HG02938 (cell line): ENCODE measurements around the gene CYP46A1.

ENCODE experiments used
- ATAC-seq: cut with Tn5 transposase; IDR thresholded peaks from one replicate; pipeline ENCODE4 v1.9.1; 2021; ENCODE audit warnings: mild to moderate bottlenecking, moderate library complexity; ENCODE audit not compliant: unreplicated experiment

The CYP46A1 gene

DNA sequence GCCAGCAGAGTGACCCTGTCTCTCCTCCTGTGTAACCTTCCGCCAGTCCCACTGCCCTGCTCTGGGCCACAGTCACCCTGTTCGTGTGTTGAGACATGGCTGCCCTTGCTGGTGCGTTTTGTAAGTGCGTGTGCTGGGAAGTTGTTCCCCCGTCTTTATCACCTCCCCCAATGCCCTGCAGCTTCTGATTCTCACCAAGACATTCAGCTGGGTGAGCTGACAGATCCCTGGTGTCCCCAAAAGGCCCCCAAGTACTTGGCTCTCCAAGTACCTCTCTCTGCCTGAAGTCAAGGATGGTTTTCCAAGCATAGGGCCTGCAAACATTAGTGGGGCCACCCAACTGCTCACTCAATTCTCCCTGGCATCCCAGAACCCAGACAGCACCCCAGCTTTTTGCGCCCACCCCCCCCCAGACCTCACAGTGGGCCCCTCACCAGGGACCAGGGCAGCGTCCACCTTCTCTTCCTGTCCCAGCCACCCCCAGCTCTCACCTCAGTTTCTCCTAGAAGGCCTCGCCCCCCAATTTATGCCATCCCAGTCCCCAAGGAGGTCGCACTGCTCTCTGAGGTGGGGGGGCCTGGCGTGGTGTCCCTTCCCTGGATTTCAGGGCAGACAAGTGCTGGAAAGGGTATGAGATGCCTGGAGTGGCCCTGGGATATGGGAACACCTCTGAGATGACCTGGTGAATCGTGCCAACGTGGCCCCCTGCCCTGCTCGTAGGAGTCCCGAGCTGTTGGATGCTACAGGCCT lies 57.3 kb downstream of the CYP46A1 start:
- ATAC-seq: no peak

DNA sequence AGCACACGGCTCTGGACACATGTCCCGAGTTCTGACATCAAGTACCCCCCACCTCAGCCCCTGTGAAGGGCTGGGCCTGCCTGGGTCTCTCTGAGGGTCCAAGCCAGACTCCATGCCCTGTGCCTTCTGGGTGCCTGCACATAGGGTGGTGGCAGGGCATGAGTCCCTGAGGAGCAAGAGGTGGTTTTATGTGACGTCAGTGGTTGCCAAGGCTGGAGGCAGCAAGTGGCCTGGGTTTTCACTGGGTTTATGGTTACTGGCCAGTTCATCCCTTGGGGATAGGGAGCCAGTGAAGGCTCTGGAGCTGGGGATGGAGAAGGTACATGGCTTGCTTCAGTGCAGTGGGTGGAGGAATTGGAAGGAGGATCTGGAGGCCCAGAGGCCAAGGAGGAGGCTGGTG lies 58.0 kb downstream of the CYP46A1 start:
- no peak for ATAC-seq

DNA sequence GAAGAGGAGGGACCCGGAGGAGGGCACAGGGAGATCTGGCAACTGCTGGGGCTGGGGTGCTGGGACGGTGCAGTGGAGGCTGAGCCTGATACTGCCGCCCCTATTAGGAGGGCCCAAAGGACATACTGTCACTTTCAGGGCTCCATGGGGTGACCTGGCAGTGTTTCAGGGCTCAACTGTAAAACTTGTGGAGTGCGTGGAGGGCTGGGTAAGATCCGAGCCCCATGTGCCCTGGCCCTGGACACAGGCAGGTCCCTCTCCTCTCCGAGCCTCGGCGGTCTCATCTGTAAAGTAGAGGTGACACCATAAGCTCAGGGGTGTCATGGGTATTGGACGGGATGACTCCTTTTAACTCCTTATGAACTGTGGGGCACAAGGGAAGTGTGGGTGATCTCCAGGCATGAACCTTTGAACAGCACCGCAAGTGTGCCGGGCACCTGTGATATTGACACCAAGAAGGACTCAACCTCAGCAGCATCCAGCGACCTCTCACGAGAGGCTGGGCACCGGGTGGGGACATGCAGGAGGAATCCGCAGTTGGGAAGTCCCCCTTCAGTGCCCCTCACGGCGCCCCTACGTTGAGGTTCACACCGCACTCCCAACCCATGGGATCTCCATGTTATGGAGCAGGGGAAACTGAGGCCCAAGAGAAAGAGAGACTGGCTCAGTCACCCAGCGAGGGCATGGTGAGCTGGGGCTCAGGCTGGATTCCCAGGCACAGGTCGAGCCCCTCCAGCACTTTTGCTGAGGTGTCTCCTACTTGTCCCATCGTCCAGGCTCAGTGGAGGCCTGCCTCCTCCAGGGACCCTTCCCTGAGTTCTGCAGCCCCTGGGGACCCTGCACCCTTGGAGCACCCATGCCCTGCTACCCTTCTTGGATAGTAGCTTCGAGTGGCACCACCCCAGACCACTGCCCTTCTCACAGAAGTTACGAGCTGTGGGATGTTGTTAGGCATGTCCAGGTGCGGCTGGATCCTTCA lies 58.7 kb downstream of the CYP46A1 start:
- ATAC-seq: no peak

DNA sequence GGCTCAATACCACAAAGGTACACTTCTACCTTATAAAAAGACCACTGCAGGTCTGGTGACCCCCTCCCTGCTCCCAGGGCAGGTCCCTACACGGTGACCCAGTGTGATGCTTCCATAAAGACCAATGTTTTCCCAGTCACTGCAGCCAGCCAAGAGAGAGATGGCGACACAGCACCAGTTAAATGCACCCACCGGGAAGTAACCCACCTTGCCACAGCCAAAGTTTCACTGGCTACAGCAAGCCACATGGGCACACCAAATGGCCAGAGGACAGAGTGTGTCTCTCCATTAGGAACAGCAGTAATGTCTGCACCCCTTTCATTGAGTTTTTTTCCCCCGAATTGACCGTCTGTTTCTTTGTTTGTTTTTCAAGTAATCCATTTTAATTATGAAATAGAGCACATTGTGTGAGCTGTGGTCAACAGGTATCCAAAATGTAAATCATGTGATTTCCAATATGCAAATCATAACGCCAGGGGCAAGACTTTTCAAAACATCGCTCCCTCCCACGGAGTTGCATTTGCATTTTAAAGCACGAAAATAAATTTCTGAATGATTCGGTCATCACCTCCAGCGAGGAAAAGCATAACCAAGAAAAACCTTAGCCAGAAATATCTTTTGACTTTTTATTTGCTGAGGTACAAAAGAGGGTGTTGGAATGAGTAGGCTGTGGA lies 60.2 kb downstream of the CYP46A1 start:
- no peak for ATAC-seq

DNA sequence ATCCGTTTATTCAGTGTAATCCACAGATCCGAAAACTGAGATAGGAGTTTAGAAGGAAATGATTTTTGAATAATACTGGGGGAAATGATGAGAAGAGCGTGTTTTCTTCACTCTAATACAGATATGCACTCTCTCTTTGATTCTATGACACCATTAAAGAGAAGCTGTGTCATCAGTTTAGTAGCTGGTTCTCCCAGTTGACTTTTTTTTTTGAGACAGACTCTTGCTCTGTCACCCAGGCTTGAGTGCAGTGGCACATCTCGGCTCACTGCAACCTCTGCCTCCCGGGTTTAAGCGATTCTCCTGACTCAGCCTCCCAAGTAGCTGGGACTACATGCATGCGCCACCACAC lies 60.8 kb downstream of the CYP46A1 start:
- ATAC-seq: no peak

DNA sequence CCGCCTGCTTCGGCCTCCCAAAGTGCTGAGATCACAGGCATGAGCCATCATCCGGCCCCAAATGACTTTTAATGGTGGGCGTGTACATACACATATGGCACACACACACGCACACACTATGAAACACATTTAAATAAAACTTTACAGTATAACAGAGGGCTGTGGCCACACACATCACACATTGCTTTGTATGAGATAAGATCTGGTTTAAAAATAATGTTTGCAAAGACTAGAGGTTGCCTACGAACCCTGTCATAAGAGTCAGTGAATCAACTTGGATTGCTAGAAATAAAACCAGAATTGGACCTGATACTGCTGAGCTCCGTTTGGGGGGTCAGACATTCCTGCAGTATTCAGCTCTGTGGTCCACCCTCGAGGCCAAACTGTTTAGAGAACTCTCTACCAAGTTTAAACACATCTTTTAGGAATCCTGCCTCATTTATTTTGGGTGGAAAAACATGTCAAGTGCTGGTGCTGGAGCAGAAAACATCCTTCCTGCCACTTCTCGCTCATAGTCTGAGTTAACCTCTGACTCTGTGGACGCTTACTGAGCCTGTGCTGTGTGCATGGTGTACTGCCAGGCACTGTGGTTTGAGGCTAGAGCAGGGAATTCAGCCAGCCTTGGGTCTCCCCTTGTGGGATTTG lies 61.3 kb downstream of the CYP46A1 start:
- no peak for ATAC-seq

DNA sequence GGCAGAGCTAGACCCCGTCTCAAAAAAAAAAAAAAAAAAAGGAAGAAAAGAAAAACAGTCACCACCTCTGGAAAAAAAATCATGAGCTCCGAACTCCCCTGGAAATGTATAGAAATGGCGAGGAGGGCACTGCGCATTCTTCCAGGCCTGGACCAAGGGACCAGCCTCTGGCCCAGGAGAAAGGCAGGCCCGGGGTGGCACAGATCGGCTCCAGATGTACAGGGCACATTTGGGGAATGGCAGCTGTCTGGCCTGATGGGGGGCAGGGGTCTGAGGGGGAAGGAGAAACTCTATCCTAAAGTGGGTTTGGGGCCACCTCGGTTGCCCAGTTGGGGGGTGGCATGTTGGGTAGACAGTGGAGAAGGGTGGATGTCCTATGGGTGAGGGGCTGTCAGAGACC lies 63.1 kb downstream of the CYP46A1 start:
- ATAC-seq: no peak

DNA sequence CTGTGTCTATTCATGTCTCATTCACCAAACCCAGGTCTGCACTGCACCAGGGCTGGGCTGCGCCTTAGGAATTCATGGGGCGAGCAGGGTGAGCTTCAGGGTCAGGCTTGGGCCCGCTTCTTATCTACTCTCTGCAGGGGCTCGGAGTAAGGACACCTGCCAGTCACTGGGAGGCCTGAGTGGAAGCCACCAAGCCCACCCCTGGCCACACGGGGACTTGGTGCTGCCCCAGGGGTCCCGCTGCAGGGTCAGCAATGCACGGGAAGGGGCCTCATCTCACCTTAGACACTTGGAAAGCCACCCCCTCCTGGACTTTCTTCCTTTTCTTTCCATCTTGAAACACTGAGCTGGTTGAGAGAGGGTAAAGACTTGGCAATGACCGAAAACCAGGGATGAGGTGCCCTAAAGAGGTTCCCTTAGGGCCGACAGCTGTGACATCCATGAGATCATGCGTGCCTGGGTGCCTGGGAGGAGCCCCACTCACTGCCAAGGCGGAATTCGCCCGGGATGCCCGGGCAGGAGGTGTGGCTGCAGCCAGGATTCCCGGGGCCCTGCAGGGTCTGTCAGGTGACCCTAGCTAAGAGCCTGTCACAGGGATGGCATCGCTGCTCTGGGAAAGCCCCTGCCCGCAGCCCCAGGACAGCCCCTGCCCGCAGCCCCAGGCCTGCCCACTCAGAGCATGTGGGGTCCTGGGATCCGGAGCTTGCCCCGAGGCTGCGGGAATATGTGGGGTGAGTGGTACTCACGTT lies 63.7 kb downstream of the CYP46A1 start:
- no peak for ATAC-seq

DNA sequence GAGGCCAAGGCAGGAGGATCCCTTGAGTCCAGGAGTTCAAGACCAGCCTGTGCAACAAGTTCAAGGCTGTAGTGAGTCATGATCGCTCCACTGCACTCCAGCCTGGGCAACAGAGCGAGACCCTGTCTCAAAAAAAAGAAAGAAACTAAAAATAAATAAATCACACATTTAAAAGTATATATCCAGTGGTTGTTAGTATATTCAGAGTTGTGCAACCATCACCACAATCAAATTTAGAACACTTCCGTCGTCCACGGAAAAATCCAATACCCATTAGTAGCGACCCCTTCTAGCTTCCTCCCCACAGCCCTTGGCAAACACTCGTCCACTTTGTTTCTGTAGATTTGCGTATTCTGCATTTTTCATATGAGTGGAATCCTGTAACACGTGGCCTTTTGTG lies 64.4 kb downstream of the CYP46A1 start:
- ATAC-seq: no peak

DNA sequence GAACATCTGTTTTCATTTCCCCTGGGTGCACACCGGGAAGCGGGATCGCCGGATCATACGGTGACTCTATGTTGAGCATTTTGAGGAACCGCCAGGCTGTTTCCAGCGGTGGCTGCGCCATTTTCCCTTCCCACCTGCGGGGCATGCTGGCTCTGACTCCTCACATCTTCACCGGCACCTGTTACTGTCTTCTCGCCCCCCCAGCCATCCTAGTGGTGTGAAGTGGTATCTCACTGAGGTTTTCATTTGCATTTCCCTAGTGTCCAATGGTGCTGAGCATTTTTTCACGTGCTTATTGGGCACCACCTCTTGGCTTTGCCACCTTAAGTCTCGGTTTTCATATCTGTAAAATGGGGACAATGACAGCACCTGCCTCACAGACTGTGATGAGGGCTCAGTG lies 65.0 kb downstream of the CYP46A1 start:
- no peak for ATAC-seq

DNA sequence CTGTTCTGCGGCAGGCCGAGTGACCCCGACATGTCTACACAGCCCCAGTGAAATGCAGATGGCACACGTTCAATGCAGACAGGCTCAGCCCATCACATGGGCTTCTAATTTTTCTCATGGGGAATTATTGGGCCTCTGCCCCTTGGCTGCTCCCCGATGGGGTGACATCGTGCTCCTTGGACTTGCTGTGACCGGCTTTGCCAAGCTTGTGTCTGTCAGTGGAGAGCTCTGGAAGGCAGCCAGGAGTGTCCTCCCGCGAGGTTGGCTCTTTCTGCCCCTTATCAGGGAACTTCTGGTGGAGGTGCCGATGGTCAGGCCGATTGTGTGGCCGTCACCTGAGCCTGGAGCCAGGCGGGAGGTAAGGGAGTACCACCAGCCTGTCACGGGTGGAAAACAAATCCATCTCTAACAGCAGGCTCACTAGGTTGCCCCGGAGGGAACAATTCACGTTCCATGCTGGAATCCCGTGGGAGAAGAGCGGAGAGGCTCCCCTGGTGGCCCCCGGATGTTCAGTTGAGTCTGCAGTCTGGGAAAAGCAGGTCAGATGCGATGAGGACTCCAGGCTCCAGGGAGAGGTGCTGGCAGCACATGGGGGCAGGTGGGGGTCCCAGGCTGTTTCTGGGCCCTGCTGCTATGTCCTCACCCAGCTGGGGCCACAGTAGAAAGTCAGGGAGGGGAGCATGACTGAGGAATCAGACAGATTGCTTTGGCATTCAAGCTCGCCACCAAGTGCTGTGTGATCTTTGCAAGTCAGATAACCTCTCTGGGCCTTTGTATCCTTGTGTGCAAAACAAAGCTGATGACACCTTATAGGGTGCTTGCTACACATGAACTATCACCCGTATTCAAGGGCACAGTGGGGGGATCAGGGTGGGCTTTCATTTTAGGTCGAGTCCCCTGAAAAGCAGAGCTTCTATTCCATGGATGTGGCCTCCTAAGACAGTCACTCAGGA lies 65.9 kb downstream of the CYP46A1 start:
- no peak for ATAC-seq

DNA sequence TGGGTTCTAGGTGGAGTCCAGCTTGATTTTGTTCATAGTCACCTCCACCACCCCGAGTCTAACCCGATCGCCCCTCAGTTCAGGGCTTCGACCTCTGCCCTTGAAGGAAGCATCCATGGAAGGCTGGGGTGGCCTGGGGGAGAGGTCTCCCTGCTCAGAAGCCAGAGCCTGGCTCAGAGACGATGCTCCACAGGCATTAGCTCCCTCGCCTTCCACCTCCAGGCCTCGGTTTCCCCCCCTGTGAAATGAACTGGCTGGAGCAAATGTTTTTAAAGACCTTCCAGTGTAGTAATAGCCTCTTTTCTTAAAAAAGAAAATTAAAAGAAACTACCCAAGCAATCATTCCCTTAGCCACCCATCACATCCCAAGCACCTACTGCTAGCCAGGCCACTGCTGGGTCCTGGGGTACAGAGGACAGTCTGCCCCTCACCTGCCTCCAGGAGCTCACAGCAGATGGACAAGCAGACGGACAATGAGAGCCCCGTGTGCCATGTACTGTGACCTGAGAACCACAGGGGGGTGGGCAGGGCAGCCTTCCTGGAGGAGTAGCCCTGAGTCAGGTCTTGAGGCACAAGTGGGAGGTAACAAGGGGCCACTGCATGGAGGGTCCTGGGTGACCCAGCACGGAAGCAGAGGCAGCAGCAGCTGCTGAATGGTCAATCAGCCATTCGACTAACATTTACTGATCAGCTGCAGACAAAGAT lies 66.8 kb downstream of the CYP46A1 start:
- ATAC-seq: no peak

DNA sequence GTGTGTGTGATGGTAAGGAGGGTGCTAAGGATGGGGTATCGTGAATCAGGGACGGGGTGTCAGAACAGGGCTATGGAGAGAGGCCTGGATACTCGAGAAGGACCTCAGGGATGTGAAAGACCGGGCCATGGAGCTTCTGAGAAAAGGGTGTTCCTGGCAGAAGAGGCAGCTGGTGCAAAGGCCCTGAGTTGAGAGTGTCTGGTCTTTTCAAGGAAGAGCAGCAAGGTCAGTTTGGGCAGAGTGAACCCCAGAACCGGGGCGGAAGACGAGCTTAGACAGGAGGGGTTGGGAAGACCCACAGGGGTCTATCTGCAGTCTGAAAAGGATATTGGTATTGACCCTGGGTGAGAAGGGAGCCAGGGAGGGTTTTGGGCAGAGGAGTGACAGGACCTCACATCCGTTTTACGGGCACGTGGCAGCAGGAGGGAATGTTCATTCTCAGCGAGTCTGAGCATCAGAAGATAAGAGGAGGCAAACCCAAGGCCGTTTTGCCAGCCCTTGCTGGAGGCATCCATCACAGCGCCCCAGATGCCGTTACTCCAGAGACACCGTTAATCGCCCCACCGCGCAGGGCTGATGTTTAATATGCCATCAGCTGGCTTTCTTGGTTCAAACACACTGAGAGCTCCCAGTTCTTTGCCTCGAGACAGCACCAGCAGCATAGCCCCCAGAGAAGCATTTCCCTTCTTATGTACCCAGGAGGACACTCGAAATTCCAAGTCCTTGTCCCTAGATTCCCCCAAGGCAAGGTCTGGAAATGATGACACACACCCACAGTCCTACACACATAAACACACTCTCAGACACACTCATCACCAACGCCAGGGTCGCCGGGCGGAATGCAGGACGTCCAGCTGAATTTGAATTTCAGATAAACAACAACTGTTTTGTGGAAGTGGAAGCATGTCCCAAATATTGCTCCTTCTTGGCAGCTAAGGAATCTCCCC lies 67.7 kb downstream of the CYP46A1 start:
- ATAC-seq: no peak

DNA sequence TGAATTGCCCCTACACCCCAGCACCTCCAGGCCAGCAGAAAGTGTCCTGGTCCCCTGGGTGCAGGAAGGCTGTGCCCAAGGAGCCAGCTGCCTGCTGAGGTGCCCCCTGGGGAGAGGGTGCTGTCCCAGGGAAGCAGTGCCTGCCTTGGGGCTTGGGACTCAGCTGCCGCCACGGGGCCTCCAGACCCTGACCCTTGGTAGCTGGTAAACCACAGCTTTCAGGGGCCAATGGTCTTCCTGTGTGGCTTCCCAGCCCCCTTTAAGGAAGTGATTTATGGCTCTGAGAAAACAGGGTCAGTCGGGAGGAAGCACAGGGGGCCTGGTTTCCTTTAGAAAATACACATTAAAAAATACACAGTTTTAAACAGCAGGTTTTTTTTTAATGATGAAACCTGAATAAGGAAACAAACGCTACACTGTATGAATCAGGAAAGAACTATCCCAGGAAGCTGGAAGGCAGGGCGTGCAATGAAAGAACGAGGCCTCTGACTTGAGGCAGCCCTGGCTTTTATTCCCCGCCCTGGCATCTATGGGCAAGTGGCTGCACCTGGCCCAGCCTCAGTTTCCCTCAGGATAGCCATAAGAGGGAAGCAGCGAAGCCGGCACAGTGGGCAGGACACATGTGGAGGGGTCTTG lies 68.5 kb downstream of the CYP46A1 start:
- ATAC-seq: no peak

DNA sequence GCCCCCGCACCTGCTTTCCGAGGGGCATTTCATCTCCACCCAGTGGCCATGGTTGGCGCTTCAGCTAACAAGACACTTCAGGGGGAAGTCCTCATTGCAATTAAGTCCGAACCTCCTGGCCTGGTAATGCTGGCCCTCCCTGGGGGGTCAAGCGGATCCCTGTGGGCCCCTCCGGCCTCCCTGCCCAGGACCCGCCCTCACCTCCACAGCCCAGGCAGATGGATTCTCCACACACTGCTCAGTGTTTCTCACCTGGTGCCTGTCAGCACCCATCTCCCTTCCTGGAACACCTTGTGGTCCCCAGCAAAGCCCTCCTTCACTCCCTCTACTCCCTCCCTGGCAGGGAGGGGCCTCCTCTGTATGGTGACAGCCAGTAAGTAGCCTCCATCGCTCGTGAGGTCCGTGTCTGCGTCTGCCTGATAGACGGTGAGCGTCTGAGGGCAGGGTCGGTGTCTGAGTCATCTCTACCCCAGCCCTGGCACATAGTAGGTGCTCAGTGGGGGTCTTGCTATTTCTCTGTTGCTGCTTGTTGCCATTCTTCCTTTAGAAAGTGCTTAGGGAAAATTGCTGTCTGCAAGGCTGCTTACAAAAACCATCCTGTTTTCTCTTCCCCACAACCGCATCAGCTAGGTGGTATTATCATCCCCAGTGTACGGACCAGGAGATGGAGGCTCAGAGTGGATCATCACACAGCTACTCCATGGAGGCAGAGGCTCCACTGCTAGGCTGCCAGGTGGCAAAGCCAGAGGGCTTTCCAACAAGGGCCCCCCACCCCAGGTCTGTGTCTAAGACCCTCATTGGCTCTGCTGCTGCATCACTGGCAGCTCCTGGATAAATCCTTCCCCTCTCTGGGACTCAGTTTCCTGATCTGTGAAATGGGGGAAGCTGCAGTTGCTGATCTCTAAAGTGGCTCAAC lies 69.4 kb downstream of the CYP46A1 start:
- no peak for ATAC-seq
